Activated CD8-positive, alpha-beta memory T cell treated with anti-CD3 and anti-CD28 coated beads for 48 hours (primary cell): ENCODE measurements around the gene FXR2.

Experiments
- DNase-seq, 3 experiments: peaks; one replicate each; pipeline ENCODE4 v3.0.0-alpha.2; 2020; ENCODE audit warnings: low read depth in 2 of 3, low spot score in 2 of 3

Gene FXR2

DNA sequence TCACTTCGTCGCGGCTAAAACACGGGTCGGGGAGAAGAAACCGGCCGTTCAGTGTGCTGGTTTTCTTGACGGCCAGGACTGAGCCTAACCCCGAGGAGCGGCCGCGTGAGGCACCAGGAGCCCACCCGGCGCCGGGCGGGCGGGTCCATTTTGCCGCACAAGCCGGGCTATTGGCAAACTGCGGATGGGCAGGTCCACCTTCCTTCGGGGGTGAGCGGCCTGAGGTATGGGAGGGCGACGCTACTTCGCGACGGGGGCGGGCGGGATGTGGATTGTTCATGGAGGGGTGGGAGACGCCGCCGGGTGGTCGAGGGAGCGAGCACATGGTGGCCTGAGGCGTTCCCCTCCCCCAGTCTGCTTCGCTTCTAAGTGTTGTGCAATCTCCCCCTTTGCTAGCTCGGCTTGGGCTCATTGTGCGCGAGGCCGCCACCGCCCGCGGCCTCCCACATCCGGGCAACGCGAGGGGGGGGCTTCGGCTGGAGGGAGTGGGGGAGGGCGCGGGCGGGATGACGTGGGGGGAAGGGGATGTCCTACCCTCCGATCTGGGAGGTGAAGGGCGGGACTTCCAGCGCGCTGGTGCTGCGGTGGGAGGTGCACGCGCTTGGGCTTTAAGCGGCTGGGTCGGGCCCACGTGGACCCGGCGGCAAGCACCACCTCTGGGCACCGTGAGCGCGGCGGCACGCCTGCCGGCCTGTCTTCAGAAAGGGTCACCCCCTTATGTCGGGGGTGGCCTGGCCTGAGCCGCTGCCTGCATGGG is 41.2 kb downstream of the FXR2 start:
- peak; percentile 74 to 79 (median 77) for DNase-seq

DNA sequence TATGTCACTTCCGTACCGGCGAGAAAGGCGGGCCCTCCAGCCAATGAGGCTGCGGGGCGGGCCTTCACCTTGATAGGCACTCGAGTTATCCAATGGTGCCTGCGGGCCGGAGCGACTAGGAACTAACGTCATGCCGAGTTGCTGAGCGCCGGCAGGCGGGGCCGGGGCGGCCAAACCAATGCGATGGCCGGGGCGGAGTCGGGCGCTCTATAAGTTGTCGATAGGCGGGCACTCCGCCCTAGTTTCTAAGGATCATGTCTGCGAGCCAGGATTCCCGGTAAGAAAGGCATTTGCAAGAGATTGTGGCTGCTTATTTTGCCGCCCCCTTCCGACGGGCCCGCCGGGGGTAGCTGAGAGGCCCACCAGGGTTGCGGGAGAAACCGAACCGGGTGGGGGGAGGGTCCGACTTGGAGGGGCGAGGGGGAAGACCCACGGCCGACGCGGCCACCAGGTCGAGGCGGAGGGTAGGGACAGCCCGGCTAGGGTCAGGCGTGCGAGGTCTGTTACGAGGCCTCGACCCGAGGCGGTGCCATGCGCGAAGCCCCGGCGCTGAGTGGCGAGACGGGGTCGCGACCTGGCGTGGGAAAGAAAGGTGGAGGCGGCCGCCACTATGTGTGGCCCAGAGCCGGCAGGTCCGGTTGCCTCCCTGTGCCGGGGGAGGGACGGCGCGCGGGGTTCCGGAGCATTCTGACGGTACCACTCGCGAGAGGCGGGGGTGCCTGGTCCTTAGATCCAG is 41.9 kb downstream of the FXR2 start:
- DNase-seq, result peak; percentile 99 to 100 (median 99)

- DNase-seq, result no peak
These were observed 42.4 kb downstream of the FXR2 start for GRCh38 chr17:7572338-7572587.

GRCh38 chr17:7570351-7570750 is 44.3 kb downstream of the FXR2 start:
- DNase-seq, result no peak

DNA sequence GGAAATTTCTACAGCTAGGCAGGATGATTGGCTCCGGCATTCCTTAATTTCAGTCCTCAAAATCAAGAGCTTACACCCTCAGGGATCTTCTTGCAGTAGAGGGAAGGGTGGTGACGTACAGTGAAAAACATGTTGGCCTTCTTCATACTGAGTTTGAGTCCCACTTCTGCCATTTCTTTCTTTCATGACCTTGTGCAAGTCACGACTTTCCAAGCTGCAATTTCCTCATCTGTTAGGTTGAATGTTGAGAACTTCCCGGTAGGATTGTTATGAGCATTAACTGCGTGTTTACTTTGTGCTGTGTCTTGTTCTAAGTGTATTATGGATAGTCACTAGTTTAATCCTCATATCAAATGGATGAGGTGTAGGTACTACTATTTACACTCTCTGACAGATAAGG is 45.1 kb downstream of the FXR2 start:
- no peak for DNase-seq

- DNase-seq, result no peak
These were observed 51.4 kb downstream of the FXR2 start for GRCh38 chr17:7563115-7563869.

DNA sequence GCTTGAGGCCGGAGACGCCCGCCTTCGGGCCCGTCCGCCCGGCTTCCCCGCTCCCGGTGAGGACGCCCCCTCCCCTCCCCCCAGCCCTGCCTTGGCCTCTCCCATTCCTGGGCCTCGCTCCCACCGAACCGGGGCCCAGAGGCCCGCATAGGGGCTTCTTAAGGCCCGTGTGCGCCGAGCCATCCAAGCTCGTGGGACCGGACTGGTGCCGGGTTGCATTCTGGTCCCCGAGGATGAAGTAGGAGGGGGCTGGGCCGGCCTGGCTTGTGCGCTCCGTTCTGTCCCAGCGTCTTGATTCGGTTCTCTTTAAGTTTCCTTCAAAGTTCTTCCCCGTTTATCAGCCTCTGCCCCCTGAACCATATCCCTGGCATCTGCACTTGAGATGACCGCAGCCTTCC is 52.5 kb downstream of the FXR2 start:
- DNase-seq, result no peak

GRCh38 chr17:7561589-7562207 is 53.0 kb downstream of the FXR2 start, which contains the start of gene SENP3:
Gene SENP3 (plus strand): TSS chr17:7561919. CDS start chr17:7563077, 1,158 bp downstream.
- peak; percentile 83 to 85 (median 83) for DNase-seq

GRCh38 chr17:7561028-7561575 is 53.6 kb downstream of the FXR2 start:
- peak in 2 of 3 experiments; percentile 69 to 71 for DNase-seq

- no peak for DNase-seq
These were observed 54.3 kb downstream of the FXR2 start for GRCh38 chr17:7560172-7561027.

GRCh38 chr17:7559320-7560171 is 55.2 kb downstream of the FXR2 start:
- DNase-seq, result no peak

- no peak for DNase-seq
These were observed 56.0 kb downstream of the FXR2 start, which contains the start of gene TNFSF13 for GRCh38 chr17:7558544-7559319. Gene TNFSF13 (plus strand): TSS chr17:7558750. CDS start chr17:7559040, 290 bp downstream.

GRCh38 chr17:7557775-7558543 is 56.7 kb downstream of the FXR2 start:
- DNase-seq, result no peak

DNA sequence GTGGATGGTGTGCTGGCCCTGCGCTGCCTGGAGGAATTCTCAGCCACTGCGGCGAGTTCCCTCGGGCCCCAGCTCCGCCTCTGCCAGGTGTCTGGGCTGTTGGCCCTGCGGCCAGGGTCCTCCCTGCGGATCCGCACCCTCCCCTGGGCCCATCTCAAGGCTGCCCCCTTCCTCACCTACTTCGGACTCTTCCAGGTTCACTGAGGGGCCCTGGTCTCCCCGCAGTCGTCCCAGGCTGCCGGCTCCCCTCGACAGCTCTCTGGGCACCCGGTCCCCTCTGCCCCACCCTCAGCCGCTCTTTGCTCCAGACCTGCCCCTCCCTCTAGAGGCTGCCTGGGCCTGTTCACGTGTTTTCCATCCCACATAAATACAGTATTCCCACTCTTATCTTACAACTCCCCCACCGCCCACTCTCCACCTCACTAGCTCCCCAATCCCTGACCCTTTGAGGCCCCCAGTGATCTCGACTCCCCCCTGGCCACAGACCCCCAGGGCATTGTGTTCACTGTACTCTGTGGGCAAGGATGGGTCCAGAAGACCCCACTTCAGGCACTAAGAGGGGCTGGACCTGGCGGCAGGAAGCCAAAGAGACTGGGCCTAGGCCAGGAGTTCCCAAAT is 57.4 kb downstream of the FXR2 start:
- DNase-seq, result no peak

DNA sequence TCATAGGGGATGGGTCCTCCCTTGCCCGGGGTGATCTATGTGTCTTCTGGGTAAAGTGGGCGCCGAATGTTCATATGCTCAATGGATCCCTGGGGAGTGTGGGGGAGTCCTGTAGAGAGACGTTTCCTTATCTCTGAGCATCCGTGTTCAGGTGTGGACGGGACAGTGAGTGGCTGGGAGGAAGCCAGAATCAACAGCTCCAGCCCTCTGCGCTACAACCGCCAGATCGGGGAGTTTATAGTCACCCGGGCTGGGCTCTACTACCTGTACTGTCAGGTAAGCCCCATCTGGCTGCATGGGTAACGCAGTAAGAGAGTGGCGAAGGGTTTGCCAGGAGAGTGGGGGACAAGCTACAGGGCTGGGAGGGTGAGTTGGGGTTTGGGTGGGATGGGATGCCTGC is 58.1 kb downstream of the FXR2 start:
- DNase-seq, result no peak

DNA sequence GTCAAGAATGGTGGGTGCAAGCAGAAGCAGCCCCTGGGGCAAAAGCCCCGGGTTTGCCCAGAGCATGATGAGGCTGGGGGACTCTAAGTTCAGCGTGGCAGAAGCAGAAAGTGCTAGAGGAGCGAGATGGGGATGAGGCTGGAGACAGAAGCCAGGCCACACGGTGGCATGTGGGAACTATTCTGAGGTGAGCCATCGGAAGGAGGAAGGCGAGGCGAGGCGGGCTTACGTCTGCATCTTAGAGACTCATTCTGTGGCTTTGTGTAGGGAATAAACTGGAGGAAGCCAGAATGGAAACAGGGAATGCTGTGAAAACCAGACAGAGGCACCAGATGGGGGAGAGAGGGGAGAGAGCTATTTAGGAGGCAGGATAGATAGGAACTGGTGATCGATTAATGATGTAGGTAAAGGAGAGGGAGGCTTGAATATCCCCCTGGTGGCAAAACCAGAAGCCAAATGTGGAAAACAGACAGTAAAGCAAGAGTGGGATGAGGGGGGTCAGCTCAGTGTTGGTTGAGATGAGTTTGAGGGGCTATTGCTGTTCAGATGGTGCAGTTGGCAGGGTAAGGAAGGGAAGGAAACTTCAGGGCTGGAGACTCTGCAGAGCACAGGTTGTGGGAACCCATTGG is 59.3 kb downstream of the FXR2 start:
- DNase-seq, result no peak

GRCh38 chr17:7553356-7553755 is 61.3 kb downstream of the FXR2 start:
- no peak for DNase-seq
